ENCODE measurements around the gene TANGO6.

The TANGO6 gene

DNA sequence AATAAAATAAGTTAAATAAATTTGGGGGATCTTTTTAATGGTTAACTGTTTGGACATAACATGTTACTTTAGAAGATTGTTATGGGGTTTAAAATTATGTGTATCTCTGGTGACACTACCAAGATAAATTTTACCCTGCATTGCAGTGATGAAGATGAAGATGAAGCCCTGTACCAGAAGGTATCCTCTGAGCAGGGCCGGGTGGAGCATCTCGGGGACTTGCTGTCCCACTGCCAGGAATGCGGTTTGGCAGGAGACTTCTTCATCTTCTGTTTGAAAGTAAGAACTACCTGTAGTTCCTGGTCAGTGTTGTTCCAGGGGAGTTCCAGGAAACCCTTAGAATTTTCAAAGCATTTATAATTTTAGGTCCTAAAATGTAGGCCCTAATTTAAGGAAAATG, 64.0 kb downstream of the TANGO6 start:
- DNase-seq (ENCODE audit: low read depth in 2 of 3, low spot score in 1 of 3), result no peak

DNA sequence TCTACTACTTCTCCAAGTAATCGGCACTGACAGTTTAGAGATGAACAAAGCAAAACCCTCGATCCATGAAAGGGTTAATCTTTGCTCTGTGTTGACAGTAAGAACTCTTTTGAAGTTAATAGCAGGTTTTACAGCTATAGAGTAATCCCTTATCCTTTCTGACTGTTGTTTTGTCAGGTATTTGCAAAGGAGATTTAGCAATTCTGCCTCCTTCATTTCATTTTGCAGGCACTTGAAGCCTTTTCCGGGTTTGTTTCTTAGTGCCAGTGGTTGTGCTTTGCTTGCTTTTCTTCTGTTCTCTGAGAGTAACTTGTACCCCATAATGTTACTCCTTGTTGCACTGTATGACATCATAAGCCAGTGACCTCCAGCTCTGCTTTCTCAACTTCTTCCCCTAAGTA, 64.5 kb downstream of the TANGO6 start:
- DNase-seq (ENCODE audit: low read depth in 2 of 3, low spot score in 1 of 3), result no peak

DNA sequence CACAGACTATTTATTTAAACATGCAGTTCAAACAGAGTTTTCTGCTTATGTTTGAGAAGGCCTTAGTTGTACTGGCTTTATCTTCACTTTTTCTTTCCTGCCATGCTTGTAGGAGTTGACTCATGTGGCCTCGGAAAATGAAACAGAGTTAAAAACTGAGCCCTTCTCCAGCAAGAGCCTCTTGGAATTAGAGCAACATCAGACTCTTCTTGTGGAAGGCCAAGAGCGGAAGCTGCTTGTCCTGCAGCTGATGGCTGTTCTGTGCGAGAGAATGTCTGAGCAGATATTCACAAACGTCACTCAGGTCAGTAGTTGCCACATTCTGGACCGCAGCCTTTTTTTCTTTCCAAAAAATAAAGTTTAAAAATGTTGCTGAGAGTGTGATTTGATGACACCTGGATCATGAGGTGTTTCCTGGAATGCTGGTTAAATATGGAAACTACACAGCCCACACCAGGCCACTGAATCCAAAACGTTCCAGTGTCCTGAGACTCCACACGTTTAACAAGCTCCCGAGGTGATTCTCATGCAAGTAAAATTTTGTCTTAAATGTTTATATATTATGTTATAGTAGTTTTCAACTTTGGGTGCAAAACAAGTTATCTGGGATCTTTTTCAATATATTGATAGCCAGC, 65.9 kb downstream of the TANGO6 start:
- no peak for DNase-seq (ENCODE audit: low read depth in 2 of 3, low spot score in 1 of 3)

DNA sequence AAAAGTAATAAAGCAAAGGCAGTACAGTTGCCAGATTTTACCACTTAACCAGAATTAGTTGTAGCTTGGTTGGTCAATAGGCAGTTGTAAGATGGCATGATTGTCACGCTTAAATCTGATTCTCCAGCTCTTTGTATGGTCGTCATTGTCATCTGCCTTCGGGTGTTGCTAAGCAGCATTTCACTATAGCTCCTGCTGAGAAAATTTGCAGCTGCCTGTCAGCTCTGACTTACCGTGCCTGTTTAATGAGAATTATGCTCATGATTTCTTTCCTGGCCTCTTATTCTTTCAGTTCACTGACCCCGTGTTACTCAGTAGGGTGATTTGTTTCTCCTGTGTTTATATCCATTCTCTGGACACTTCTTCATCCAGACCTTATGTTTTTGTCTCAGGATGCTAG, 66.7 kb downstream of the TANGO6 start:
- DNase-seq (ENCODE audit: low read depth in 2 of 3, low spot score in 1 of 3), result no peak

DNA sequence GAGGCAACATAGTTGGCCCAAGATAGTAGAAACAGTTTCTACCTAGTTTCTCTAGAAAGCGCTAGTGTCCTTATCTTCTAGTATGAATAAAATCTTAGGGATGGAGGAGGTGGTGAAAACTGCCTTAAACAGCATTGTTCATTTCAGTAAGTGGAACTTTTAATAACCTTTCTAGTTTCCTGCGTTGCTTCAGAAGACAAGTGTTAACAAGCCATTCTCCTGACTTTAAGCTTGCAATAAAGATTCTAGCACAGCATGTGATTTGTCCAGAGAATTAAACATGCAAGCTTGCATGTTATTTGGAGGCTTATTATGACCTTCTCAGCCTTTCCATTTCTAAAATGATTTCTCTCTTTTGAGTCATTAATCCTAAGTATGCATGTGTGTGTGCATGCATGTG, 72.3 kb downstream of the TANGO6 start:
- DNase-seq (ENCODE audit: low read depth in 2 of 3, low spot score in 1 of 3), result no peak

DNA sequence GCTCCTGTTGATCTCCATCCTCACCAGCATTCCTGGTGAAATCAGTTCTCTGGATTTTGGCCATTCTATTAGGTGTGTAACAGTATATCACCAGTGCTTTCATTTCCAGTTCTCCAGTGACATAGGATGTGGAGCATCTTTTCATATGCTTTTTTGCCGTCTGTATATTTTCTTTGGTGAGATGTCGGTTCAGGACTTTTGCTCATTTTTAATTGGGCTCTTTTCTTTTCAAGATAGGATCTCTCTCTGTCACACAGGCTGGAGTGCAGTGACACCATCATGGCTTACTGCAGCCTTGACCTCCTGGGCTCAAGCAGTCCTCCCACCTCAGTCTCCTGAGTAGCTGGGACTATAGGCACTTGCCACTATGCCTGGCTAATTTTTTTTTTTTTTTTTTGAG, 74.2 kb downstream of the TANGO6 start:
- no peak for DNase-seq (ENCODE audit: low read depth in 2 of 3, low spot score in 1 of 3)

DNA sequence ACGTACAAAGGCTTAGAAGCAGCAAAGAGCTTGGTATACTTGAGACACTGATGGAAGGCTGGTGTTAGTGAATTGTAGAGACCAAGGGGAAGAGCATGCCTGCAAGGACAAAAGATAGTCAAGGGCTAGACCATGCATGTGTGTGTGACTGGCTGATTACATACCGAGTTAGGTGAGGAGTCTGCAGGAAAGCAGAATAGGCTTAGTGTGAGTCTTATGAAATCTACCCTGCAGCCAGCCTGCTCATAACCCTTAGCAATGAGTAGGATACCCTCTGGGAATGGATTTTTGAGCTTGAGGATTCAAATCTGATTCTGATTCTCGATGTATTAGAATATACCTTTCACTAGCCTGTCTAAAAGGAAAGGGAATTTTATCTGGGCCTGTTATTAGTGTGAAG, 77.0 kb downstream of the TANGO6 start:
- DNase-seq (ENCODE audit: low read depth in 2 of 3, low spot score in 1 of 3), result no peak

DNA sequence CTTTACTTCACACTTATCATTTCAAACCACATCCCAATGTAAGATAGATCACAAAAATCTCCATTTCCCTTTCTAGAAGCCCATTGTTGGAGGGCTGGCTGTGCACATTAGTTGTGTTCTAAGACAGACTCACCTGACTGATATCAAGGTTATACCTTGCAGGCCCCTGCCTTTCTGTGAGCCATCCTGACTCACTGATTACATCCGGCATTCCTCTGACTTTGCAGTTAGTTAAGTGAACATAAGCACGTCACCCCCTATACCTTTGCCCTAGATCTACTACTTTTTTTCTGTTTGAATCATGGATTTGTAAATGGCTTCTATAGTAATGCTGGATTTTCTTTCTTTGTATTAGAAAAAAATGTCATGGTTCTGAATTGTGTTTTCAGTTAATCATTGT, 78.3 kb downstream of the TANGO6 start:
- no peak for DNase-seq (ENCODE audit: low read depth in 2 of 3, low spot score in 1 of 3)

DNA sequence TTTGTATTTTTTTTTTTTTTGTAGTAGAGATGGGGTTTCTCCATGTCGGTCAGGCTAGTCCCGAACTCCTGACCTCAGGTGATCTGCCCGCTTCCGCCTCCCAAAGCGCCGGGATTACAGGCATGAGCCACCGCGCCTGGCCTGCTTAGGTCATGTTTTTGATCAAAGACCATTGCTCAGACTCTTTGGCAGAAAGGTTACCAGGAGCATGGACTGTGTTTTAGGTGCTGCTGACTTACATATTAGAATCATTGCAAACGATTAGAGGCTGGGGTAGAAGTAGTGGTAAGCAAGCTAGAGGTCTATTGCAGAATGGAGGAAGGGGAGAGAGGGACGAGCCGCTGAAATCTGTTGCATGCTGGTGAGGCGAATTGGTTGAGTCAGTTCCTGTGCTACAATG, 79.8 kb downstream of the TANGO6 start:
- no peak for DNase-seq (ENCODE audit: low read depth in 2 of 3, low spot score in 1 of 3)

DNA sequence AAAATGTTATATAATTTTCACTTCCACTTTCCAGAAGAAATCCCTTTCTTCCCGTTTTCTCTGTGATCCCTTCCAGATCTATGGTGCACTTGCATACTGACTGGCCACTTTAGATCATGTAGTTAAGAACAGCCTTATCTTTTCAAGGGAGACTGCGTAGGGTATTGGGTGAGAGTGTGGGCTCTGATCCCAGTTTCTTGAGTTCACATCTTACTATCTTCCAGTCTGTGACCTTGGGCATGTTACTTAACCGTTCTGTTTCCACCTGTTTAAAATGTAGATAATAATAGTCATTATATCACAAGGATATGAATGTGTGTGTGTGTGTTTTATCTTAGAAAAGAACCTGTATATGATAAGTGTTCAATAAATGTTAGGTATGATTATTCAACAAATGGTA, 83.7 kb downstream of the TANGO6 start:
- DNase-seq (ENCODE audit: low read depth in 2 of 3, low spot score in 1 of 3), result no peak

DNA sequence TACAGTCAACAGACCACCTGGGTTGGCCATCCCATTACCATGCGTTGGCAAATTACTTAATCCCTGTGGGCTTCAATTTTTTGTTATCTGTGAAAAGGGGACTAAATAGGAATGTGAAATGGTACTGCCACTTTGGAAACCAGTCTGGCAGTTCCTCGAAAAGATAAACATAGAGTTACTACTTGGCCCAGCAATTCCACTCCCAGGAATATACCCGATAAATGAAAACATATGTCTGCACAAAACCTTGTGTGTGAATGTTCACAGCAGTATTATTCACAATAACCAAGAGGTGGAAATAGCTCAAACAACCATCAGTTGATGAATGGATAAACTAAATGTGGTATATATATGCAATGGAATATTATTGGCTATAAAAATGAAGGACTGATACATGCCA, 87.9 kb downstream of the TANGO6 start:
- DNase-seq (ENCODE audit: low read depth in 2 of 3, low spot score in 1 of 3), result no peak

DNA sequence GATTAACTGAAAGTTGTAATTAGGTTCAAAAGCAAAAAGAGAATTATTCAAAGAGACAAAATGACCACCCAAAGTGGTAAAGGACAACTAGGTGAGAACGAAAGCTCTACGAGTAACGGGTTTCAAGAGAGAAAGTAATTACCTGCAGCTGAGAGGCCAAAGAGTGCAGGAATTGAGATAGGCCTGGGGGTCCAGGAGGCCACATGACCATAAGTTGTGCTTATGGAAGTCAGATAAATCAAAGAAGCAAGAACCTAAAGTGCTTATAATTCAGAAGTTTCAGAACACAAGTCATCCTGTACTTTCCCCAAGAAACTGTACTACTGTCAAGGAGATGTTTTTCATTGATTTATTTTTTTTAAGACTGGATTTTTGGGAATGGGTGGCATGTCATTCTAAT, 91.1 kb downstream of the TANGO6 start:
- no peak for DNase-seq (ENCODE audit: low read depth in 2 of 3, low spot score in 1 of 3)

DNA sequence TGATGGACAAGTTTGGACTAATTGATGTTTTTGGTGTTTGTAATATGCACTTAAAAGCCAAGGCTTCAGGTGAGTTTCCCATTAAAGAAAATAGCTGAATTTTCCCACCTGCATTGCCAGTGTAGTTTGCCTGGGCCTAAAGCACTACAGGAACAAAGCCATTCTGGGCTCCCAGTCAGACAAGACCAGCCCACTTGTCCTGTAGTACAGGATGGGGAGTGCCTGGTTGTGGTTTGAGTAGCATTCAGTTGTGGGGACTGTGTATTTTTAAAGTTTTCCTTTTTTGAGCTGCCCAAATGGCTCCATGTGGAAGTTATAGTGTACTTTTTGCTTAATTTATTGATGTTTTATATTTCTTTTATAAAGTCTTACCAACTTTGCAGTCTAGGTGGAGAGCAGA, 91.7 kb downstream of the TANGO6 start:
- no peak for DNase-seq (ENCODE audit: low read depth in 2 of 3, low spot score in 1 of 3)

DNA sequence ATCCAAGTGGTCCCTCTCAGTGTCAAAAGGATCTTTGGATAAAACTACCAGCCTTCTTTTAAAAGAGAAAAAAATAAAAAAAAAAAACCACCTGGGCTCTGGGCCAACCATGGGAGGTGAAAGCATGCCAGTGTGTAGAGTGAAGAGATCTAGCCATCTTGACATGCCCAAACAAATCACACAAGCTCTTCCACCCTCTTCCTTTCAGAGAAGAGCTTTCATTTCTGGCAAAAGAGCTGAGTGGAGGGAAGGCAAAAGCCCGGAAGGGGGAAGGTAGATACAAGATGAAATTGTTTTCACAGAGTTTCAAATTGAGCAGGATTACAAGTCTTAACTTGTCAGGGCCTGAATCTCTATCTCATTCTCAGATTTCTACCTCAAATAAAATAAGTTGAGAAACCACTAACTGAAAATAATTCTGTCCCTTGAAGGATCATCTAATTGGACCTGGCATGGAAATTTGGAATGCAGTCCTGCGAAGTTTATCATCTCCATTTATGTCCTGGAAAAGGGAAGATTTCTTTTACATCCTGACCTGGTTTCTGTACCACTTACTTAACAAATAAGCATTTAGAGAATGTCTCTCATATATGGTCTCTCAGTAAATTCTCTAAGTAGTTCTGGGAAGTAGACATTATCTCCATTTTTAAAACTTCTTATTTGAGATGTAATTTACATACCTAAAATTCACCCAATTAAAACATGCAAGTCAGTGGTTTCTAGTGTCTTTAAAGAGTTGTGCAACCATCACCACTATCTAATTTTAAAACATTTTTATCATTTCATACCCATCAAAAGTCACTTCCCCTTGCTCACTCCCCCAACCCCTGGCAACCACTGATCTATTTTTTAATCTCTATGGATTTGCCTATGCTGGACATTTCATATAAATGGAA, 93.7 kb downstream of the TANGO6 start:
- no peak for DNase-seq (ENCODE audit: low read depth in 2 of 3, low spot score in 1 of 3)

DNA sequence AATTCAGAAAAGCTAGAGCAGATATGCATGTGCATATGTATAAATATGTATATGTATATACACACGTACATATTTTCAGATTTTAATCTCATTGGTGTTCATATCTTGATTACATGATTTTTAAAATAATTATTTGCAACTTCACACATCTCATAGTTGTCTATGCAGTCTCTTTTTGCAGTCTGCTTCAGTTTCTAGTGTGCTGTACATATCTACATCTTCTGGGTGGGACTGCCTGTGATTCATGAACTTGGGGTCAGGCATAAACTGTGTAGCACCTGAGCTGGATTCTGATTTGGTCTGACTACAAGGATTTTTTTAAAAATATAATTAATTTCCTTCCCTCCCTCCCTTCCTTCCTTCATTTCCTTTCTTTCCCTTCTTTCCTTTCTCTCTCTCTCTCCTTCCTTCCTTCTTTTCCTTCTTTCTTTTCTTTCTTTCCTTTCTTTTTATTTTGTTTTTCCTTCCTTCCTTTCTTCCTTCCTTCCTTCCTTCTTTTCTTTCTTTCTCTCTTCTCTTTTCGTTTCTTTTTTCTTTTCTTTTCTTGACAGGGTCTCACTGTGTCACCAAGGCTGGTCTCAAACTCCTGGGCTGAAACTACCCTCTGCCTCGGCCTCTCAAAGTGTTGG, 96.5 kb downstream of the TANGO6 start:
- DNase-seq (ENCODE audit: low read depth in 2 of 3, low spot score in 1 of 3), result no peak

DNA sequence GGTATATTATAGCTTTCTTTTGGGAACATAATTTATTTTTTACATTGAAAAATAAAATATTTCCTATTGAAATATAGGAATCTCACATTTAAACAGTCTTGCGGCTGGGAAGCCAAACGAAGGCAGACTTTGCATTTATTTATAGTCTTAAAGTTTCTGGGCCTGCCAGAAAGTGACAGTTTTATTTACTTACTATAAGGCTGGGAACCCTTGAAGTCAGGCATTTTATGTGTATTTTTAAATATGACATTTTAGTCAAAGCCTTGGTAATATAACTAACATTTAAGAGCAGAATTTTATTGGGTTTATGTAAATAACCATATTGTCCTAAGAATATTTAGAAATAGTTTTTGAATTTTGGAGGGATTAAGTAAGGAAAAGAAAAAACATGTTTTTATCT, 97.5 kb downstream of the TANGO6 start:
- no peak for DNase-seq (ENCODE audit: low read depth in 2 of 3, low spot score in 1 of 3)

DNA sequence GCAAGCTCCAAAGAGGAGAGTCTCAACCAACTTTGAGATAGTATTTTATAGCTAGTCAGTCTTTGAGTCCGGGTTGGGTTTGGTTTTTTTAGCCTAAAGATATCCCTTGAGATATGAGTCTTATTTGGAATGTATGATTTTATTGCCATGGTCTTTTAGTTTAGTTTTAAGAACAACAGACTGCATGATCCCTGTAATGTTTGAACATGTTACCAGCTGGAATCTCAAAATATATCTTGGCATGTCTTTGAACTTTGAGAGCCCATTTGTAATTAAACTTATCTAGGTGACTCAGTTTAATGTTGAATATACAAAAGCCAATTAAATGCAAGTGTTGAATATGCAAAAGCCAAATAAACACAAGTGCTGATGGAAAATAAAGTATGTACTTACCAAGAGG, 100.6 kb downstream of the TANGO6 start:
- DNase-seq (ENCODE audit: low read depth in 2 of 3, low spot score in 1 of 3), result no peak

DNA sequence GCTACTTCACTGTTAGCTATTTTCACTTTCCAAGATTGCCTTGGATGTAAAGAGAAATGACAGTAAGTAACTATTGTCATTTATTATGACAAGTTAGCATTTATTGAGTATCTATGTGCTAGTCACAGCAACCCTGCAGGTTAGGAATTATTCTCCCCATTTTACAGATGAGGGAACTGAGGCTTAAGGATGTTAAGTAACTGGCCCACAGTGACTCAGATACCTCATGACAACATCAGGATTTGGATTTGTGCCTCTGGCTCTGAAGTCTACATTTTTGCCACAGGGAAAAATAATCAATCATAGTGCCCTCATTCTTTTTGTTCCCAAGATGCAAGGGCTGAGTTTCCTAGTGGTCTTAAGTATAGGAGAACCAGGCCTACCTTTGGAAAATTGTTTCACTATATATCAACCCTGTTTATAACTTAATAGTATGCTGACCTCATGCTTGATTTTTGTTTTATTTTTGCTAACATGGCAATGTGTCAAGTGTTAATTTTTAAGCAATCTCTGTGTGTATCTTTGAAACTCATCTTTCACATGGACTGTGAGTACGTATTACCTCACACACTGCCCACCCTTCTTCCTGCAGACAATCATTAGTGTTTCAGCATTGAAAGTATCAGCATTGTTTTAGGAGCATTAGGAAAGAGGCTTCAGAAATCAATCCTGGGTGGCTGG, 105.0 kb downstream of the TANGO6 start:
- DNase-seq (ENCODE audit: low read depth in 2 of 3, low spot score in 1 of 3), result no peak

DNA sequence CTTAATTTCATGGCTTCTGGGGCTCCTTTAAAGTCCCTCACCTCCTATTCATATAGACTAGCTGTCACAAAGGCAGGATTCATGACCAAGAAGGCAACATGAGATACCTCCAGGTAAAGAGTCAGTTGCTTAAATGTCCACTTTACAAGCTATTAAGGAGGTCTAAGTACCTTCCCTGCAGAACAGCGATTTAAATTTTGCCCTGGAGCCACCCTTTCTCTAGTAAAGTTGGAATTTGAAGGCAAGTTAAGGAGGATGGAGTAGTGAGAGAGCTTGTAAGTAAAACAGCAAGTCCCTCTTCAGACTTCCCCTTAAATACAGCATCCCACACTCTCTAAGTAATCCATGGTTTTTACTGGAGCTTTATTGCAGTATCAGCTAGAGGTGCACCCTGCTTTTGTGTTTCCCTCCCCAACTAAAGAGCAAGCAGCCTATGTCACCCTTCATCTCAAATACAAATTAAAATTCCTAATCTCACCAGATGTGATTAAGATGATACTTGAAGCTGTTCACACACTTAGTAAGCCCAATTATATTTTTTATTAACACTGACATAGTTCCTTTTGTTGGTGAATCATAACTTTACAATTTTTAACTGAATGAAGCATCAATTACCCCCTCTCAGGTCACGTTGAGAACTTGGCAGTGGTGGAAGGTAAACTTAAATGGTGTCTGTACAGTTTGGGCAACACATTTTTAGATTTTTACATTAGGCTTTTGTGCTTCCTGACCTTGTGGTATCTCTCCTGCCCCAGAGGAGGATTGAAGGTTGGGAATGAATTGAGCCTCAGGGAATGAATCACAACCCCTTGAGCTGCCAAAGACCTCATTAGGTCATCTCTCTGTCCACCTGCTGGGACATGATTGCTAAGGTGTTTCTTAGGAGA, 108.9 kb downstream of the TANGO6 start:
- DNase-seq (ENCODE audit: low read depth in 2 of 3, low spot score in 1 of 3), result no peak

DNA sequence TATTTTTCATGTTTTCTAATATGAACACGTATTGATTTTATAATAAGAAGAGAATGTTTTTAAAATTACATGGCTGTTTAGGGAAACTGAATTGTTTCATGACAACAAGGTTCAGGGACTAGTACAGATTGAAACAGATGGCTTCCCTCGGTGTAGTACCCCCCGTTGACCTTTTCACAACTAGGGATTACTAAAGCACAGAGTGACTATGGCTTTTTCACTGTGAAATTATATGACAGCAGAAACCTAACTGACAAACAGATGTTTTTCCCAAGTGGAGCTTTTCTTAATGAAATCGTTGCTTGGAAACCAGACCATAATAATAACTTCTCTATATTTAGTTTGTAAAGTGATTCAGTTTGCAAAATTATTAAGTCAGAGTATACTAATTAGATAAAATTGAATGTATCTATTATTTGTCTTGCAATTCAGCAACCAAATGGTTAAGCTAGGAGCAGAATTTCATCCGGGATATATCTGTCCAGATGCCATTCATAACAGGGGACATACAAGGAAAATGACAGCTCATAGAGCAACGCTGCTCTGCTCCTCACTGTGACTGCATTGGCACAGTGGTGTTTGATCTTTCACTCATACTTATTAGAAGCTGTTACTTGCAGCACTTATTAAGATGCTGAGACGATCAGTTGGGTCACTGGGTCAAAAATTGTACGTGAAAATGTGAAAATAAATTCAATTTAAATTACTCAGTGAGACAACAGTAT, 111.7 kb downstream of the TANGO6 start:
- no peak for DNase-seq (ENCODE audit: low read depth in 2 of 3, low spot score in 1 of 3)
